Measurements from ENCODE around the gene CXCL8. TPM values are rescaled to one million over a fixed set of nuclear protein-coding genes. Genes with fewer than 3 reads are reported as not detected.

CXCL8 gene
- total RNA-seq, 1 donor from 2014 or later: 10.7 TPM

DNA sequence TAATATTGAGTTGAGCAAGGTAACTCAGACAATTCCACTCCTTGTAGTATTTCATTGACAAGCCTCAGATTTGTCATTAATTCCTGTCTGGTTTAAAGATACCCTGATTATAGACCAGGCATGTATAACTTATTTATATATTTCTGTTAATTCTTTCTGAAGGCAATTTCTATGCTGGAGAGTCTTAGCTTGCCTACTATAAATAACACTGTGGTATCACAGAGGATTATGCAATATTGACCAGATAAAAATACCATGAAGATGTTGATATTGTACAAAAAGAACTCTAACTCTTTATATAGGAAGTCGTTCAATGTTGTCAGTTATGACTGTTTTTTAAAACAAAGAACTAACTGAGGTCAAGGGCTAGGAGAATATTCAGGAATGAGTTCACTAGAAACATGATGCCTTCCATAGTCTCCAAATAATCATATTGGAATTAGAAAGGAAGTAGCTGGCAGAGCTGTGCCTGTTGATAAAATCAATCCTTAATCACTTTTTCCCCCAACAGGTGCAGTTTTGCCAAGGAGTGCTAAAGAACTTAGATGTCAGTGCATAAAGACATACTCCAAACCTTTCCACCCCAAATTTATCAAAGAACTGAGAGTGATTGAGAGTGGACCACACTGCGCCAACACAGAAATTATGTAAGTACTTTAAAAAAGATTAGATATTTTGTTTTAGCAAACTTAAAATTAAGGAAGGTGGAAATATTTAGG lies 821 bp downstream of the CXCL8 start:
- Mint-ChIP-seq H3K9me3 (peaks cover 8% of the 10 kb centered on the region), H3K27me3 (ENCODE audit: insufficient read depth) (no peaks in the 10 kb centered on the region), H3K27ac (no peak overlapping the region), H3K36me3 (ENCODE audit: low read depth) (peaks cover 2% of the 10 kb centered on the region), H3K4me3 (no peak overlapping the region), H3K4me1 (ENCODE audit: low read depth) (peaks cover 12% of the 10 kb centered on the region)
- intact Hi-C loops (cut with micrococcal nuclease): no loop called here
- DNase-seq (ENCODE audit: low spot score): no peak

DNA sequence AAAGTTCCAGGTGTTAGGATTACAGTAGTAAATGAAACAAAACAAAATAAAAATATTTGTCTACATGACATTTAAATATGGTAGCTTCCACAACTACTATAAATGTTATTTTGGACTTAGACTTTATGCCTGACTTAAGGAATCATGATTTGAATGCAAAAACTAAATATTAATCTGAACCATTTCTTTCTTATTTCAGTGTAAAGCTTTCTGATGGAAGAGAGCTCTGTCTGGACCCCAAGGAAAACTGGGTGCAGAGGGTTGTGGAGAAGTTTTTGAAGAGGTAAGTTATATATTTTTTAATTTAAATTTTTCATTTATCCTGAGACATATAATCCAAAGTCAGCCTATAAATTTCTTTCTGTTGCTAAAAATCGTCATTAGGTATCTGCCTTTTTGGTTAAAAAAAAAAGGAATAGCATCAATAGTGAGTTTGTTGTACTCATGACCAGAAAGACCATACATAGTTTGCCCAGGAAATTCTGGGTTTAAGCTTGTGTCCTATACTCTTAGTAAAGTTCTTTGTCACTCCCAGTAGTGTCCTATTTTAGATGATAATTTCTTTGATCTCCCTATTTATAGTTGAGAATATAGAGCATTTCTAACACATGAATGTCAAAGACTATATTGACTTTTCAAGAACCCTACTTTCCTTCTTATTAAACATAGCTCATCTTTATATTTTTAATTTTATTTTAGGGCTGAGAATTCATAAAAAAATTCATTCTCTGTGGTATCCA lies 1.6 kb downstream of the CXCL8 start:
- H3K9me3 Mint-ChIP-seq: peaks cover 8% of the 10 kb centered on the region
- no peak overlapping the region for H3K27ac Mint-ChIP-seq
- no peak overlapping the region for H3K4me3 Mint-ChIP-seq
- intact Hi-C loops (cut with micrococcal nuclease): no loop called here
- peaks cover 9% of the 10 kb centered on the region for H3K4me1 Mint-ChIP-seq (ENCODE audit: low read depth)
- H3K36me3 Mint-ChIP-seq (ENCODE audit: low read depth): peaks cover 2% of the 10 kb centered on the region
- H3K27me3 Mint-ChIP-seq (ENCODE audit: insufficient read depth): no peaks in the 10 kb centered on the region
- no peak for DNase-seq (ENCODE audit: low spot score)

DNA sequence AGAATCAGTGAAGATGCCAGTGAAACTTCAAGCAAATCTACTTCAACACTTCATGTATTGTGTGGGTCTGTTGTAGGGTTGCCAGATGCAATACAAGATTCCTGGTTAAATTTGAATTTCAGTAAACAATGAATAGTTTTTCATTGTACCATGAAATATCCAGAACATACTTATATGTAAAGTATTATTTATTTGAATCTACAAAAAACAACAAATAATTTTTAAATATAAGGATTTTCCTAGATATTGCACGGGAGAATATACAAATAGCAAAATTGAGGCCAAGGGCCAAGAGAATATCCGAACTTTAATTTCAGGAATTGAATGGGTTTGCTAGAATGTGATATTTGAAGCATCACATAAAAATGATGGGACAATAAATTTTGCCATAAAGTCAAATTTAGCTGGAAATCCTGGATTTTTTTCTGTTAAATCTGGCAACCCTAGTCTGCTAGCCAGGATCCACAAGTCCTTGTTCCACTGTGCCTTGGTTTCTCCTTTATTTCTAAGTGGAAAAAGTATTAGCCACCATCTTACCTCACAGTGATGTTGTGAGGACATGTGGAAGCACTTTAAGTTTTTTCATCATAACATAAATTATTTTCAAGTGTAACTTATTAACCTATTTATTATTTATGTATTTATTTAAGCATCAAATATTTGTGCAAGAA lies 2.3 kb downstream of the CXCL8 start:
- DNase-seq (ENCODE audit: low spot score): no peak
- peaks cover 7% of the 10 kb centered on the region for H3K9me3 Mint-ChIP-seq
- H3K27ac Mint-ChIP-seq: no peak overlapping the region
- intact Hi-C loops (cut with micrococcal nuclease): no loop called here
- H3K4me3 Mint-ChIP-seq: no peak overlapping the region
- peaks cover 2% of the 10 kb centered on the region for H3K36me3 Mint-ChIP-seq (ENCODE audit: low read depth)
- peaks cover 9% of the 10 kb centered on the region for H3K4me1 Mint-ChIP-seq (ENCODE audit: low read depth)
- no peaks in the 10 kb centered on the region for H3K27me3 Mint-ChIP-seq (ENCODE audit: insufficient read depth)

DNA sequence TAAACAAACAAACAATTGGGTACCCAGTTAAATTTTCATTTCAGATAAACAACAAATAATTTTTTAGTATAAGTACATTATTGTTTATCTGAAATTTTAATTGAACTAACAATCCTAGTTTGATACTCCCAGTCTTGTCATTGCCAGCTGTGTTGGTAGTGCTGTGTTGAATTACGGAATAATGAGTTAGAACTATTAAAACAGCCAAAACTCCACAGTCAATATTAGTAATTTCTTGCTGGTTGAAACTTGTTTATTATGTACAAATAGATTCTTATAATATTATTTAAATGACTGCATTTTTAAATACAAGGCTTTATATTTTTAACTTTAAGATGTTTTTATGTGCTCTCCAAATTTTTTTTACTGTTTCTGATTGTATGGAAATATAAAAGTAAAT lies 2.9 kb downstream of the CXCL8 start:
- Mint-ChIP-seq H3K4me1 (ENCODE audit: low read depth) (peaks cover 9% of the 10 kb centered on the region), H3K27ac (no peak overlapping the region), H3K27me3 (ENCODE audit: insufficient read depth) (no peaks in the 10 kb centered on the region), H3K9me3 (peaks cover 5% of the 10 kb centered on the region), H3K4me3 (no peak overlapping the region), H3K36me3 (ENCODE audit: low read depth) (peaks cover 2% of the 10 kb centered on the region)
- intact Hi-C loops (cut with micrococcal nuclease): no loop called here
- DNase-seq (ENCODE audit: low spot score): no peak

DNA sequence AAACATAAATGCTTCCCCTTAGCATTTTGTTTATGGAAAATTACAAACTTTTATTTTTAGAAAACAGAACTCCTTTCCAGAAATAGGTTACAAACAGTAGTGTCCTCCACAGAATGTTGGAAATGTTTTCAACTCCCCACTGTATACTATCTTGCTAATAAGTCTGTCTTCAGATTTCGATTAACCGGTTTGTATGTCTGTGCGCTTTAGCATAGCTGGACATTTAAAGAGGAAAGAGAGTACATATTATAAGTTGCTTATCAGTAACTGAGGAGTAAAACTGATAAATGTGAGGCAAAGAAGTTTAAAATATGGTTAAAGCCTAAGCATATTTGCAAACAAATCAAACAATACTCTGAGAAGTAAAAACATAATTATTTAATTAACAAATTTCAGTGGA lies 3.4 kb downstream of the CXCL8 start:
- intact Hi-C loops (cut with micrococcal nuclease): no loop called here
- Mint-ChIP-seq H3K4me1 (ENCODE audit: low read depth) (peaks cover 9% of the 10 kb centered on the region), H3K4me3 (no peak overlapping the region), H3K9me3 (peaks cover 5% of the 10 kb centered on the region), H3K27me3 (ENCODE audit: insufficient read depth) (no peaks in the 10 kb centered on the region), H3K27ac (no peak overlapping the region), H3K36me3 (ENCODE audit: low read depth) (peaks cover 2% of the 10 kb centered on the region)
- no peak for DNase-seq (ENCODE audit: low spot score)

DNA sequence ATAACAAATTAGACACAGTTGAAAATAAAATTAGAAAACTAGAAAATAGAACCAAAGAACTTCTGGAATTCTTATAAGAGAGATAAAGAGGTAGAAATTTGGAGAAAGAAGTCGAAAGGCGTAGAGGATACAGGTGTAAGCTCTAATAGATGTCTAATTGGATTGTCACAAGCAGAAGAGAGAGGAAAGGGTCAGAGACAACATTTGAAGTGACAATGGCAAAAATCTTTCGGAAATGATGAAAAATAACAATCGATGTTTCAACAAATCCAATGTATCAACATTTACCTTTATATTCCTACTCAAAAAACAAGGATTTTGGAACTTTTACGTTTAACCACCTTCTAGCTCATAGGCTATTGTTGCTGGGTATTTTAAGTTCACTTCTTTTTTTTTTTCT lies 3.8 kb downstream of the CXCL8 start:
- Mint-ChIP-seq H3K27ac (no peak overlapping the region), H3K9me3 (peaks cover 5% of the 10 kb centered on the region), H3K27me3 (ENCODE audit: insufficient read depth) (no peaks in the 10 kb centered on the region), H3K4me3 (no peak overlapping the region), H3K4me1 (ENCODE audit: low read depth) (peaks cover 9% of the 10 kb centered on the region), H3K36me3 (ENCODE audit: low read depth) (peaks cover 2% of the 10 kb centered on the region)
- DNase-seq (ENCODE audit: low spot score): no peak
- intact Hi-C loops (cut with micrococcal nuclease): no loop called here

DNA sequence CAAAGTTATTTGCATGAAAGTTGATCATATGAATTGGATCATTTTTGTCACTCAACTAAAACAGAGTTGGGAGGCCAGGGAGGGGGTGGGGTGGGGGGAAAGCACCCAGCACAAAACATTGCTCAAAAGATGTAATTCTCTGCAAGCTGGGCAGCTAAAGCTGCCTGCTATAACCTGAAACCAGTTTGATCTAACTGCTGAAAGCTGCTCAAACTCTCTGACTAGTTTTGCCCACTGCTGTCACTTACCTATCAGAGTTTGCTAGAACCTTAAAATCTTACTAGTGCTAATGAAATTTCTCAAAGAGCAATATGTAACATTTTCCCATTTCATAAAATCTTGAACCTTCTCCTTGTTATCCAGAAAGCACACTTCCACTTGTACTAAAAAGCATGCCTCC lies 10.4 kb downstream of the CXCL8 start:
- Mint-ChIP-seq H3K36me3 (ENCODE audit: low read depth) (no peaks in the 10 kb centered on the region), H3K4me3 (no peak overlapping the region), H3K27ac (no peak overlapping the region), H3K27me3 (ENCODE audit: insufficient read depth) (peaks cover 2% of the 10 kb centered on the region), H3K4me1 (ENCODE audit: low read depth) (no peaks in the 10 kb centered on the region), H3K9me3 (no peaks in the 10 kb centered on the region)
- no peak for DNase-seq (ENCODE audit: low spot score)
- intact Hi-C loops (cut with micrococcal nuclease): no loop called here

DNA sequence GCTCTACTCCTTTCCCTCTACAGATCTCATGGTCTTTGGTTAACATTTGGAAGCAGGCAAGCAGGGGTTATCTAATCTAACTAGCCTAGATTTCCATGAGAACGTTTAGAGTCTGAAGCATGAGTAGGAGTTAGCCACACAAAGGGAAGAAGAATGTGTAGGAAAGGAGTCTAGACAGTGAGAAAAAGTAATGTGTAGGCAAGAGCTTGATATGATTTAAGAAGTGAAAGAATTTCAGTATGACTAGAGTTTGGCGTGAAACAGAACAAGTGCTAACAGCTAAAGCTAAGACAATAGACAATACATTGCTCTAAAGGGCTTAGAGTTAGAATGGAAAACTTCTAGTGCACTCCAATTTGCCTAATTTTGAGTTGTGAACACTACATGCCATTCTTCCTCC lies 10.8 kb downstream of the CXCL8 start:
- H3K4me3 Mint-ChIP-seq: no peak overlapping the region
- H3K36me3 Mint-ChIP-seq (ENCODE audit: low read depth): no peaks in the 10 kb centered on the region
- intact Hi-C loops (cut with micrococcal nuclease): no loop called here
- no peak overlapping the region for H3K27ac Mint-ChIP-seq
- no peaks in the 10 kb centered on the region for H3K4me1 Mint-ChIP-seq (ENCODE audit: low read depth)
- no peak for DNase-seq (ENCODE audit: low spot score)
- H3K9me3 Mint-ChIP-seq: no peaks in the 10 kb centered on the region
- peaks cover 2% of the 10 kb centered on the region for H3K27me3 Mint-ChIP-seq (ENCODE audit: insufficient read depth)

DNA sequence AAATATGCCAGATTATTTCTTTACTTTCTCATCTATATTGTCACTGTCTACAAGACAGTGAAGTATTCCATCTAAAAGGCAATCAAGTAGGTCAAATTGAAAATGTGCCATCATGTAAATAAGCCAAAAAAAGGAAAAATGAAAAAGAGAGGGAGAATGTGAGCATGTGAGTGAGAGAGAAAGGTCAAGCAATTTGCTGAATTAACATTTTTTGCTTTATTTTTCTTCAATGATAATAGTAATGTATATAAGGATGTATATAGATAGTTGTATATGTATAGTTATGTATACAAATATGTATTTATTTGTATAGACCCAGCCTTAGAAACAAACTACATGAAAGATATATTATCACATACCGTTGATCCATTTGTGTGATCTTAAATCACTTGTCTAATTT lies 11.5 kb downstream of the CXCL8 start:
- Mint-ChIP-seq H3K9me3 (no peaks in the 10 kb centered on the region), H3K27me3 (ENCODE audit: insufficient read depth) (peaks cover 2% of the 10 kb centered on the region), H3K36me3 (ENCODE audit: low read depth) (no peaks in the 10 kb centered on the region), H3K4me3 (no peak overlapping the region), H3K27ac (no peak overlapping the region), H3K4me1 (ENCODE audit: low read depth) (no peaks in the 10 kb centered on the region)
- no peak for DNase-seq (ENCODE audit: low spot score)
- intact Hi-C loops (cut with micrococcal nuclease): no loop called here

DNA sequence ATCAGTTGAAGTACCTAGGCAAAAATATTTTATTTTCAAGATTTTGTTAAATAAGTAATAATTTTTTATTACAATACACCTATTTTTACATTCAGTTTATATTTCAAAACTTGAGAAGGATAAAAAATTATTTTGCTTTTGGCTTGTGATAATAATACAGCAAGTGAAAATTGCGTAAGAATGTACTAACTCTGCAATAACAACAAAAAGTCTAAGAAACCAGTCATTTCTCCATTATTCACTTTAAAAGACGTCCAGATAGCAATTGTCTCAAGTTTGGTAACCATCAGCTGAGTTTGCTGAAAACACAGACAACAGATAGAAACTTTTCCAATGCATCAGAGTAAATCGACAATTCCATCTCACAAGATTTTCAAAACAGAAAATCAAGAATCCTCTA lies 12.1 kb downstream of the CXCL8 start:
- no peak for DNase-seq (ENCODE audit: low spot score)
- intact Hi-C loops (cut with micrococcal nuclease): no loop called here
- H3K36me3 Mint-ChIP-seq (ENCODE audit: low read depth): no peaks in the 10 kb centered on the region
- no peak overlapping the region for H3K4me3 Mint-ChIP-seq
- peaks cover 2% of the 10 kb centered on the region for H3K27me3 Mint-ChIP-seq (ENCODE audit: insufficient read depth)
- no peak overlapping the region for H3K27ac Mint-ChIP-seq
- H3K4me1 Mint-ChIP-seq (ENCODE audit: low read depth): no peaks in the 10 kb centered on the region
- H3K9me3 Mint-ChIP-seq: no peaks in the 10 kb centered on the region

DNA sequence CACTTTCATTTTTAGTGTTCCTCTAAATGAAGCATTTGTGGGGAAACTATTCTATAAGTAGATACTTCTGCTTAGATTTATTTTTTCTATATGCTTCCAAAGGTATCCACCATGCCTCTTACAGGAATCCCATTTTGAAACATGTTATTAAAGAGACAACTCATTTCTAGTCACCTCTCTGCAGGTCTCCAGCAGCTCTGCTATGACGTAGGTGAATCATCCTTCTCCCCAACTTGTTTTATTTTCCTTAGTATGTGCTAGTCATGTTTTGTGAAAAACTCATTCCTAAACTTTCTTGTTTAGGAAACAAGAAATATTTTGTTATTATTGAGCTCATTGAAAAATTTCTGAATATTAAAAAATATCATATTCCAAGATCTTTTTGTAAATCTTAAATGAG lies 12.8 kb downstream of the CXCL8 start:
- no peak overlapping the region for H3K4me3 Mint-ChIP-seq
- intact Hi-C loops (cut with micrococcal nuclease): no loop called here
- H3K9me3 Mint-ChIP-seq: no peaks in the 10 kb centered on the region
- no peak for DNase-seq (ENCODE audit: low spot score)
- no peaks in the 10 kb centered on the region for H3K4me1 Mint-ChIP-seq (ENCODE audit: low read depth)
- H3K27me3 Mint-ChIP-seq (ENCODE audit: insufficient read depth): peaks cover 2% of the 10 kb centered on the region
- no peak overlapping the region for H3K27ac Mint-ChIP-seq
- H3K36me3 Mint-ChIP-seq (ENCODE audit: low read depth): no peaks in the 10 kb centered on the region

DNA sequence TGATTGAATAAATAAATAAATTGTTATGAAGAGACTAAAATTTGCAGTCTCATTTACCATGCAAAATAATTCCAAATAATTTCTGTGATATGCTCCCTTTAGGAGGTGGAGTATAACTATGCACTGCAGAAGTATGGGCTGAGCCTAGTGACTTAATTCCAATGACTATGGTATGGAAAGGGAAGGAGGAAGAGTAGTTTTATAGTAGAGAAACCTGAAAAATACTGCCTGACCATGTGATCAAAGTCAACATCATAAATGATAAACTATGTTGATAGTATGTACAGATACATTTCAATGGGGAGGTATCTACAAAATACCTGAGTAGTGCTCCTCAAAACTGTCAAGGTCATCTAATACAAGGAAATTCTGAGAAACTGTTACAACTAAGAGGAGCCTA lies 14.6 kb downstream of the CXCL8 start:
- Mint-ChIP-seq H3K4me3 (no peak overlapping the region), H3K27ac (no peak overlapping the region), H3K9me3 (no peaks in the 10 kb centered on the region), H3K27me3 (ENCODE audit: insufficient read depth) (peaks cover 2% of the 10 kb centered on the region), H3K4me1 (ENCODE audit: low read depth) (no peaks in the 10 kb centered on the region), H3K36me3 (ENCODE audit: low read depth) (no peaks in the 10 kb centered on the region)
- DNase-seq (ENCODE audit: low spot score): no peak
- intact Hi-C loops (cut with micrococcal nuclease): no loop called here

DNA sequence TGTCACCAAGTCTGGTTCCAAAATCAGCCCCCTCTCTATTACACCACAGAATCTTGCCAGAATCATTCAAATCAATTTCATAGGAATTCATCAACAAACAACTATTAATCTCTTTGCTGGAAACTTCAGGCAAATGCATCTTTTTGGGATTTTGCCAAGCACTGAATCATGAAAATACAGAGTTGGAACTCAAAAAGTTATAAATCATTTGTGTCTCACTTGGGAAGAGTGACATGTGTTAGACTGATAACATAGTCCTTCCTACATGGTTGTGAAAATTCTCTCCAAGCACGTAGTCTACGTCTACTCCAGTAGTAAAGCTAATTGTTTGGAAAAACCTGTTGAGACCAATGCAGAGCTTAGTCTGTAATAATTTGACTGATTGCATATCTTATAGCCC lies 19.0 kb downstream of the CXCL8 start:
- intact Hi-C loops (cut with micrococcal nuclease): no loop called here
- H3K36me3 Mint-ChIP-seq (ENCODE audit: low read depth): no peaks in the 10 kb centered on the region
- no peaks in the 10 kb centered on the region for H3K27me3 Mint-ChIP-seq (ENCODE audit: insufficient read depth)
- H3K27ac Mint-ChIP-seq: no peak overlapping the region
- H3K9me3 Mint-ChIP-seq: no peaks in the 10 kb centered on the region
- no peak for DNase-seq (ENCODE audit: low spot score)
- no peaks in the 10 kb centered on the region for H3K4me1 Mint-ChIP-seq (ENCODE audit: low read depth)
- H3K4me3 Mint-ChIP-seq: no peak overlapping the region

All from activated T-helper 1 cell treated with anti-CD3 and anti-CD28 coated beads, Interleukin-12 subunit alpha, Interleukin-12 subunit beta, Interleukin-2, Interleukin-4 antibody, amounts not matched to agents 30 ng/mL and 10 ng/mL and 1 ng/mL, durations not matched to agents 14 hours and 24 hours and 36 hours (primary cell).